ENCODE measurements around the gene LTA.

Gene LTA

GRCh38 chr6:31558631-31559500, 13.2 kb upstream of the LTA start:
- TF ChIP-seq, protein P1, sequence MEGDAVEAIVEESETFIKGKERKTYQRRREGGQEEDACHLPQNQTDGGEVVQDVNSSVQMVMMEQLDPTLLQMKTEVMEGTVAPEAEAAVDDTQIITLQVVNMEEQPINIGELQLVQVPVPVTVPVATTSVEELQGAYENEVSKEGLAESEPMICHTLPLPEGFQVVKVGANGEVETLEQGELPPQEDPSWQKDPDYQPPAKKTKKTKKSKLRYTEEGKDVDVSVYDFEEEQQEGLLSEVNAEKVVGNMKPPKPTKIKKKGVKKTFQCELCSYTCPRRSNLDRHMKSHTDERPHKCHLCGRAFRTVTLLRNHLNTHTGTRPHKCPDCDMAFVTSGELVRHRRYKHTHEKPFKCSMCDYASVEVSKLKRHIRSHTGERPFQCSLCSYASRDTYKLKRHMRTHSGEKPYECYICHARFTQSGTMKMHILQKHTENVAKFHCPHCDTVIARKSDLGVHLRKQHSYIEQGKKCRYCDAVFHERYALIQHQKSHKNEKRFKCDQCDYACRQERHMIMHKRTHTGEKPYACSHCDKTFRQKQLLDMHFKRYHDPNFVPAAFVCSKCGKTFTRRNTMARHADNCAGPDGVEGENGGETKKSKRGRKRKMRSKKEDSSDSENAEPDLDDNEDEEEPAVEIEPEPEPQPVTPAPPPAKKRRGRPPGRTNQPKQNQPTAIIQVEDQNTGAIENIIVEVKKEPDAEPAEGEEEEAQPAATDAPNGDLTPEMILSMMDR (conservative IDR thresholded peaks at IDR 0.05; ENCODE audit: low read depth, low read length): no peak
- H3K4me3 ChIP-seq (ENCODE audit: low read length): no peak overlapping the region
- DNase-seq (ENCODE audit: low read depth): no peak

DNA sequence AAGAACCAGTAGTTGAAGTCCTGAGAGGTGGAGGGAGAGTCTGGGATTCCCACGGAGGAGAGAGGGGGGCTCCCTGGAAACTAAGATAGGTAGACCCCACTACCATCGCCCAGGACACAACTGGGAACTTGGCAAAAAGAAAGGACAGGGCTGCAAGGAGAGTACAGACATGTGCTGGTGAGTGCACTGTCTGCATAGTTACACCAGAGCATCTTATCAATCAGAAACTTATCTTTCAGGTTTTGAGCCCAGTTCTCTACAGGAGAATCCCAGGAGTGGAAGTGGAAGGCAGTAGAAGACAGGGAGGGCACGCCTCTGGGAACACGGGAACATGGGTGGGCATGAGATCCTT, 12.5 kb upstream of the LTA start:
- TF ChIP-seq, protein P1 (conservative IDR thresholded peaks at IDR 0.05; ENCODE audit: low read depth, low read length): no peak
- H3K4me3 ChIP-seq (ENCODE audit: low read length): no peak overlapping the region
- no peak for DNase-seq (ENCODE audit: low read depth)

GRCh38 chr6:31559958-31560696, 12.0 kb upstream of the LTA start:
- no peak for DNase-seq (ENCODE audit: low read depth)

DNA sequence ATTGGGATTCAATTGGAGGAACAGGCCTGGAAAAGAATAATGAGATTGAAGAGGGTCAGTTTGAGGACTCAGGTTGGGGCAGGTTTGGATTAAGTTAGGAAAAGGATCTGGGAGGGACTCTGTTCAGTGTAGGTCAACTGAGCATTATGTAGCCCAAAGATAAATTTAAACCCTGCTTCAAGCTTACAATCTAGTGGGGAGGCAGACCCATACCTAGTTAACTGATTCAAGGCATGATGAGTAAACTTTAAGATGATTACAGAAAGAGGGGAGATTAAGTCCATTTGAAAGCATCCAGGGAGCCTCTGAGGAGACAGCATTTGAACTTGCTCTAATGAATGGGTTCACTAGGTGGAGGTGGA, 11.4 kb upstream of the LTA start:
- TF ChIP-seq, protein P1 (conservative IDR thresholded peaks at IDR 0.05; ENCODE audit: low read depth, low read length): no peak
- H3K4me3 ChIP-seq (ENCODE audit: low read length): no peak overlapping the region
- DNase-seq (ENCODE audit: low read depth): no peak

More at GRCh38 chr6:31559958-31560696, 12.0 kb upstream of the LTA start:
- TF ChIP-seq, protein P1 (conservative IDR thresholded peaks at IDR 0.05; ENCODE audit: low read depth, low read length): no peak
- no peak overlapping the region for H3K4me3 ChIP-seq (ENCODE audit: low read length)

DNA sequence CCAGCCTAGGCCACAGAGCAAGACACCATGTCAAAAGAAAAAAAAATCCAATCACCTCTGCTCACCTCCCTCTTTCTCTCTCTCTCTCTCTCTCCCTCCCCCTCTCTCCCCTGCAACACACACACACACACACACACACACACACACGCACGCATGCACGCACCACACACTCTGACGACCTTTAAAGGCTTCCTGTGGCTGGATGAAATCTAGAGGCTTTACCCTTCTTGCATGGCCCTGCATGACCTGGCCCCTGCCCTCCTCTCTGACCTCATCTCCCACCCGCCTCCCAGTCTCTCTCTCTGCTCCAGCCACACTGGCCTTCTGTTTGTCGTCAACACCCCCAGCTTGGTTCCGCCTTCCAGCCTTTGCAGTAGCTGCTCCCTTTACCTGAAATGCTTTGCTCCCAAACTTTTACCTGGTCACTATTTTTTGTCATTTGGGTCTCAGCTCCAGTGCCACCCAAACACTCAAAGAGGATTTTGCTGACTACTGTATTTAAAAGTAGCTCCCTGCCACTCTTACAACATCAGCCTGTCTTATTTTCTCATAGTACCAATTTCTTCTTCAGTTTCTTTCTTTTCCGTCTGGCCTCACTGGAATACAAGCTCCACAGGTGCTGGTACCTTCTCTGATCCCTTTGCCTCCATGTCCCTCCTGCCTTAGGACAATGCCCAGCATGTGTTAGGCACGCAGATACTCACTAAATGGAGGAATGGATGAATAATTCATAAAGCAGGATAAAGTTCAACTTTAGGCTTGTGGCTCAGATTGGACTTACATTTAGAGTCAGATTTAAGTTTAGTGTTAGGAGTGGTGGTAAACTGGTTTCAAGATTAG, 4.3 kb upstream of the LTA start:
- no peak for DNase-seq (ENCODE audit: low read depth)
- no peak overlapping the region for H3K4me3 ChIP-seq (ENCODE audit: low read length)
- TF ChIP-seq, protein P1 (conservative IDR thresholded peaks at IDR 0.05; ENCODE audit: low read depth, low read length): no peak

DNA sequence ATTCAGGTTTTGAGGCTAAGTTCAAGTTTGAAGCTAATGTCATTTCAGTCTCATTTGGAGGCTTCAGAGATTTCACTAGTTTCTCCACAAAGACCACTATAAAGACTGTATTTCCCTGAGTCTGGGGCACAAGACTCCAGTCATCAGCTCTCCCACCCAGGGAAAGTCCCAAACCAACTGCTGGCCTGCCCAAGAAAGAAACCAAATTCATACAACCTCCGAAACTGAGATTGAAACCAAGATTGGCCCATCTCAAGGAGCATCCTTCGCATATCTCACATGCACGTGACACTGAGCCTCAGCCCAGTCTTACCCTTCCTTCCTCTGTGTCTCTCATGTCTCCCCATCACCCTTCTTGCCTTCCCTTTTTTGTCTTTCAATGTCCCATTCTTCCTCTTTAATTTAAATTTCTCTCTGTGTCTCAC, 3.5 kb upstream of the LTA start:
- no peak for DNase-seq (ENCODE audit: low read depth)
- no peak overlapping the region for H3K4me3 ChIP-seq (ENCODE audit: low read length)
- TF ChIP-seq, protein P1 (conservative IDR thresholded peaks at IDR 0.05; ENCODE audit: low read depth, low read length): no peak
